Progenitor cell of endocrine pancreas (in vitro differentiated cells): ENCODE results near the gene FBXO47. TPM values are rescaled to one million over a fixed set of nuclear protein-coding genes. Genes with fewer than 3 reads are reported as not detected.

Experiments used
- DNase-seq: peaks from one replicate; pipeline ENCODE4 v3.0.0; 2021; ENCODE audit warnings: low spot score; ENCODE audit not compliant: unreplicated experiment
- H3K27ac Mint-ChIP-seq: 2 replicates; pipeline ENCODE4 v1.8.0; 2021; ENCODE audit warnings: mild to moderate bottlenecking, moderate library complexity, mixed read lengths
- H3K27me3 Mint-ChIP-seq: 2 replicates; pipeline ENCODE4 v1.8.0; 2021; ENCODE audit warnings: mixed read lengths
- H3K36me3 Mint-ChIP-seq: 2 replicates; pipeline ENCODE4 v1.8.0; 2022; ENCODE audit warnings: mixed read lengths; ENCODE audit not compliant: insufficient read depth
- H3K4me1 Mint-ChIP-seq: 2 replicates; pipeline ENCODE4 v1.8.0; 2021; ENCODE audit warnings: low read depth, mixed read lengths
- H3K4me3 Mint-ChIP-seq: 2 replicates; pipeline ENCODE4 v1.8.0; 2021; ENCODE audit warnings: low read depth, mild to moderate bottlenecking, moderate library complexity, mixed read lengths
- H3K9me3 Mint-ChIP-seq: 2 replicates; pipeline ENCODE4 v1.8.0; 2021; ENCODE audit warnings: low read depth, mixed read lengths
- CTCF ChIP-seq: fragments of 200-600 bp; sonication (generic); IDR thresholded peaks from one replicate; pipeline ENCODE4 v1.5.0; 2021; ENCODE audit warnings: antibody characterized with exemption, mild to moderate bottlenecking; ENCODE audit not compliant: unreplicated experiment
- microRNA-seq: library from miRNA; unstranded; fragments of <30 nt; microRNA quantifications from one replicate; pipeline ENCODE4 v1.1.0, GENCODE V29; 2020; ENCODE audit warnings: borderline number of aligned reads; ENCODE audit not compliant: unreplicated experiment
- total RNA-seq: library from RNA; stranded (reverse); gene quantifications from 2 replicates; pipeline ENCODE4 v1.2.1, GENCODE V29; 2021

FBXO47 gene
- total RNA-seq, 1 donor from 2014 or later = not detected

- Mint-ChIP-seq H3K27me3 (no peaks in the 10 kb centered on the region), H3K4me3 (no peak overlapping the region), H3K36me3 (peaks cover 2% of the 10 kb centered on the region), H3K27ac (no peak overlapping the region), H3K4me1 (peaks cover 17% of the 10 kb centered on the region), H3K9me3 (no peaks in the 10 kb centered on the region)
- no peak for TF ChIP-seq CTCF
- no peak for DNase-seq
Observed at GRCh38 chr17:38888842-38889241, 78.4 kb downstream of the FBXO47 start.

DNA sequence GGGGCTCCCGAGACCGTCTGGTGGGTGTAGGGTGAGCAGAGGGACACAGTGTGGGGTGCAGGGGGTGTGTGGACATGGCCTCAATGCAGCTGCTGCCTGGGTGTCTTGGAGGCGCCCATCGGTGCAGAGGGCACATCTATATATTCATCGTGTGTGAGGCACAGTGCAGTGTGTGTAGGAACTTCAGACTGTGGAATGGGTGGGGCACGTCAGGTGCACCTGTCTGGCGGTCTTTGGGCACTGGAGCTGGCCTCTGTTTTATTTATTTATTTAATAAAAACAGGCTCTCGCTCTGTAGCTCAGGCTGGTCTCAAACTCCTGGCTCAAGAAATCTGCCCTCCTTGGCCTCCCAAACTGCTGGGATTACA is 80.6 kb downstream of the FBXO47 start:
- Mint-ChIP-seq H3K9me3 (no peaks in the 10 kb centered on the region), H3K27ac (no peak overlapping the region), H3K27me3 (no peaks in the 10 kb centered on the region), H3K36me3 (peaks cover 6% of the 10 kb centered on the region), H3K4me1 (peaks cover 22% of the 10 kb centered on the region), H3K4me3 (no peak overlapping the region)
- TF ChIP-seq CTCF = no peak
- DNase-seq = no peak

Small RNA genes within 50 kb of the gene (microRNA-seq; reads per million reads assigned to microRNA genes)
- not detected for gene MIR6779

Other genes with a start within 250 kb of the FBXO47 start
- 5.1 and 5.9 TPM in 2 replicates for gene CISD3, start 237.1 kb downstream of the FBXO47 start, total RNA-seq
- gene PCGF2, start 219.1 kb downstream of the FBXO47 start, total RNA-seq = 109 and 112 TPM in 2 replicates
- gene PSMB3, start 214.7 kb downstream of the FBXO47 start, total RNA-seq = 134 and 138 TPM in 2 replicates
- 66.8 and 77.8 TPM in 2 replicates for gene PIP4K2B, start 167.8 kb downstream of the FBXO47 start, total RNA-seq
- gene CWC25, start 142.1 kb downstream of the FBXO47 start, total RNA-seq = 17.1 and 19.9 TPM in 2 replicates
- 1,623 and 1,642 TPM in 2 replicates for gene RPL23, start 113.7 kb downstream of the FBXO47 start, total RNA-seq
- 134 and 135 TPM in 2 replicates for gene LASP1, start 97.3 kb downstream of the FBXO47 start, total RNA-seq
- gene PLXDC1, start 184.2 kb upstream of the FBXO47 start, total RNA-seq = 2.3 and 3.7 TPM in 2 replicates
- gene ARL5C, start 198.8 kb upstream of the FBXO47 start, total RNA-seq = not detected in 2 replicates
- 11.3 and 13.8 TPM in 2 replicates for gene CACNB1, start 230.3 kb upstream of the FBXO47 start, total RNA-seq
- gene RPL19, start 232.9 kb upstream of the FBXO47 start, total RNA-seq = 1,229 and 1,297 TPM in 2 replicates